Adrenal gland (tissue), 5 donors: Measurements from ENCODE around the gene STPG4.

Experiments
- POLR2A ChIP-seq, 2 donors: fragments of 450-650 bp; IDR thresholded peaks; one replicate each; pipeline ENCODE4 v1.6.1; 2017; ENCODE audit warnings: antibody characterized with exemption in 2 of 2, mild to moderate bottlenecking in 2 of 2, moderate library complexity in 1 of 2
- TF ChIP-seq, protein P1 (sequence below), 6 experiments: fragments of 450-650 bp in 4 of 6; fragments of 200-600 bp in 2 of 6; sonication (generic) in 1 of 6; IDR thresholded peaks; 1 replicate in 5 of 6; 2 replicates in 1 of 6; pipeline versions ENCODE4 v1.5.1 to v1.8.0; 2016 to 2021; ENCODE audit warnings: antibody characterized with exemption in 6 of 6, mild to moderate bottlenecking in 2 of 6, moderate library complexity in 1 of 6
- donor health status: DM: no; HTN: no; CAD: no.

DNA sequence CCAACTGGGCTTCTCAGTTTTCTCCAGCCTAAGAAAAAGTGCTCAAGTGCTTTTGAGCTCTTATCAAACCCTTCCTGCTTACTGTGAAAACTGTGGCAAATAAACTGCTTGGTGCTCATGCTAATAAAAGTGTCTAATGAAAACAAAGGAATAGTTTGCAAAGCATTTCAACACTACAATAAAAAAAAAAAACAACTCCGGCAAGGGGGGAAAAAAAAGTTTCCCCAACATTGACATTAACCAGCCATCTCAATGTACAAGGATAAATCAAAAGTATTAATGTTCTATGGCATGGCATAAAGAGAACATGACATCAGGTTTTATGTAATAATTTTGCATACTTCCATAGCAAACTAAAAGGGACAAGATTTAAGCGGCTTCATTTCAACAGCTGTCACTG, 14.7 kb upstream of the STPG4 start:
- TF ChIP-seq, protein P1, sequence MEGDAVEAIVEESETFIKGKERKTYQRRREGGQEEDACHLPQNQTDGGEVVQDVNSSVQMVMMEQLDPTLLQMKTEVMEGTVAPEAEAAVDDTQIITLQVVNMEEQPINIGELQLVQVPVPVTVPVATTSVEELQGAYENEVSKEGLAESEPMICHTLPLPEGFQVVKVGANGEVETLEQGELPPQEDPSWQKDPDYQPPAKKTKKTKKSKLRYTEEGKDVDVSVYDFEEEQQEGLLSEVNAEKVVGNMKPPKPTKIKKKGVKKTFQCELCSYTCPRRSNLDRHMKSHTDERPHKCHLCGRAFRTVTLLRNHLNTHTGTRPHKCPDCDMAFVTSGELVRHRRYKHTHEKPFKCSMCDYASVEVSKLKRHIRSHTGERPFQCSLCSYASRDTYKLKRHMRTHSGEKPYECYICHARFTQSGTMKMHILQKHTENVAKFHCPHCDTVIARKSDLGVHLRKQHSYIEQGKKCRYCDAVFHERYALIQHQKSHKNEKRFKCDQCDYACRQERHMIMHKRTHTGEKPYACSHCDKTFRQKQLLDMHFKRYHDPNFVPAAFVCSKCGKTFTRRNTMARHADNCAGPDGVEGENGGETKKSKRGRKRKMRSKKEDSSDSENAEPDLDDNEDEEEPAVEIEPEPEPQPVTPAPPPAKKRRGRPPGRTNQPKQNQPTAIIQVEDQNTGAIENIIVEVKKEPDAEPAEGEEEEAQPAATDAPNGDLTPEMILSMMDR (IDR thresholded peaks at IDR 0.05): no peak
- no peak for TF ChIP-seq POLR2A (IDR thresholded peaks at IDR 0.05)
